K562 treated with DMSO at 1 percent for 24 hours (cell line): ENCODE results near the gene OR5M11. TPM values are rescaled to one million over a fixed set of nuclear protein-coding genes. Genes with fewer than 3 reads are reported as not detected.

Experiments
- total RNA-seq: library from RNA; unstranded; fragments of 300-600 nt; gene quantifications from 2 replicates; pipeline ENCODE4 v1.2.3, GENCODE V29; 2022; ENCODE audit warnings: low read depth; ENCODE audit not compliant: insufficient read depth

OR5M11 gene
- total RNA-seq = not detected in 2 replicates

DNA sequence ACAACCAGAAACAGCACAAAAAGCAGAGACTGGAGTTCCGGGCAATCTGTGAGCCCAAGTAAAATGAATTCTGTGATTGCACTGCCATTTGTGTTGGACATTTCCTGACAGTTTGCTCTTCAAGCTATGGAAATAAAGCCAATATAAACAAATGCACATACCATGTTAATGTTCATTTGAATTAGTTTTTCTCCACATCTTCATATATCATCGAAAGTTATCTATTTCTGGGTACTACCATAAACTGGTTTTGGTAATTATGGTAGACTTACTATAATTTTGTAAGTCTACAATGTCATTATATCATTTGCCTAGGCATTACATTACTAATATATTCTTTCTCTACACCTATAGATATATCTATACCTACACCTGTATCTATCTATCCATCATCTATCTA is at the start of gene OR5M11:
Gene OR5M11 (minus strand): TSS at position 101 of the 400 bp plus-strand sequence. CDS start 0 bp downstream, at position 101.

DNA sequence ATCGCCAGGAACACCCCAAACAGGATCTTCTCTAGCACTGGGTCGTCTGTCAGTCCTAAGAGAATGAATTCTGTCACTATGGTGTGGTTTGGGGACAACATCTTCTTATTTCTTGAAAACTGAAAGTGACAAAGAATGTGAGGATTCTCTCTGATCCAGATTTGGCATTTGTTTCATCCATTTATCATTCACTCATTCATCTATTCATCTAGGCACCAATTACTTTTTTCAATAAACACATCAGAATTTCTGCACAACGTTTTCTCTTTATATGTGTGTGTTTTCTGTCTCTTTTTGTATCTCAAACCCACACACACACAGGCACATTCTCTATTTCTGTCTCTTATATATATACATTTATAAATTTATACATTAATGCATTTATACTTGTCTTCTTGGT is 34.6 kb upstream of the OR5M11 start, which contains the start of gene OR5M10:
Gene OR5M10 (minus strand): TSS at position 101 of the 400 bp plus-strand sequence. CDS start 0 bp downstream, at position 101.

Other genes with a start within 250 kb of the OR5M11 start
- gene OR8K3, start 228.1 kb downstream of the OR5M11 start, total RNA-seq = not detected in 2 replicates
- not detected in 2 replicates for gene OR8K1, start 197.2 kb downstream of the OR5M11 start, total RNA-seq
- gene OR8J1, start 189.0 kb downstream of the OR5M11 start, total RNA-seq = not detected in 2 replicates
- not detected in 2 replicates for gene OR8U1, start 167.6 kb downstream of the OR5M11 start, total RNA-seq
- gene OR5AL1, start 130.6 kb downstream of the OR5M11 start, total RNA-seq = not detected in 2 replicates
- gene OR5M3, start 69.9 kb downstream of the OR5M11 start, total RNA-seq = not detected in 2 replicates
- gene OR5M8, start 51.9 kb downstream of the OR5M11 start, total RNA-seq = not detected in 2 replicates
- gene OR5M10, start 34.5 kb upstream of the OR5M11 start, total RNA-seq = not detected in 2 replicates
- gene OR5M1, start 71.6 kb upstream of the OR5M11 start, total RNA-seq = not detected in 2 replicates
- not detected in 2 replicates for gene OR5AP2, start 99.2 kb upstream of the OR5M11 start, total RNA-seq
- gene OR5AR1, start 120.4 kb upstream of the OR5M11 start, total RNA-seq = not detected in 2 replicates
- gene OR9G1, start 155.8 kb upstream of the OR5M11 start, total RNA-seq = not detected in 2 replicates
- gene OR9G4, start 205.4 kb upstream of the OR5M11 start, total RNA-seq = not detected in 2 replicates